MCF 10A (cell line): ENCODE data around the gene OTULIN. TPM values are rescaled to one million over a fixed set of nuclear protein-coding genes. Genes with fewer than 3 reads are reported as not detected.

Experiments used
- BruUV-seq: library from RNA; stranded (reverse); fragments of 400-500 nt; replicated peaks from 2 replicates; lab custom pipeline; 2021; lab: Mats Ljungman, UMichigan
- CTCF ChIA-PET: fragments of 300-600 bp; sonication (Branson Sonifier 250); formaldehyde crosslinking; extraction: SDS; loops from one replicate; lab custom pipeline; 2021; ENCODE audit warnings: antibody characterized with exemption, inconsistent platforms; lab: Yijun Ruan, JAX
- POLR2A ChIA-PET: fragments of 300-600, 350-650 bp; sonication (Branson Sonifier 250); formaldehyde crosslinking; extraction: SDS; loops from one replicate; lab custom pipeline; 2020; ENCODE audit warnings: antibody characterized with exemption, inconsistent platforms; lab: Yijun Ruan, JAX
- DNase-seq: peaks from one replicate; pipeline ENCODE4 v3.0.0-alpha.2; 2018; ENCODE audit not compliant: unreplicated experiment
- H3K27ac Mint-ChIP-seq: one replicate; pipeline ENCODE4 v1.8.0; 2022; ENCODE audit warnings: mild to moderate bottlenecking, low read depth, mixed read lengths; ENCODE audit not compliant: unreplicated experiment
- H3K27me3 Mint-ChIP-seq: one replicate; pipeline ENCODE4 v1.8.0; 2022; ENCODE audit warnings: mixed read lengths; ENCODE audit not compliant: insufficient read depth, unreplicated experiment
- H3K36me3 Mint-ChIP-seq: one replicate; pipeline ENCODE4 v1.8.0; 2022; ENCODE audit warnings: mild to moderate bottlenecking, moderate library complexity, mixed read lengths; ENCODE audit not compliant: insufficient read depth, unreplicated experiment
- H3K4me1 Mint-ChIP-seq: one replicate; pipeline ENCODE4 v1.8.0; 2022; ENCODE audit warnings: mixed read lengths; ENCODE audit not compliant: insufficient read depth, unreplicated experiment
- H3K4me3 Mint-ChIP-seq: one replicate; pipeline ENCODE4 v1.8.0; 2022; ENCODE audit warnings: mild to moderate bottlenecking, moderate library complexity, mixed read lengths; ENCODE audit not compliant: unreplicated experiment
- H3K9me3 Mint-ChIP-seq: one replicate; pipeline ENCODE4 v1.8.0; 2022; ENCODE audit warnings: mixed read lengths; ENCODE audit not compliant: unreplicated experiment
- CTCF ChIP-seq: fragments of 200-600 bp; IDR thresholded peaks from one replicate; pipeline ENCODE4 v1.8.0; 2022; ENCODE audit warnings: antibody characterized with exemption, mild to moderate bottlenecking; ENCODE audit not compliant: unreplicated experiment
- intact Hi-C: fragments of 100-400 bp; cut with micrococcal nuclease; formaldehyde crosslinking; loops from 2 replicates; pipeline ENCODE4 v1.14.1; 2022
- total RNA-seq: library from RNA; stranded (reverse); gene quantifications from 2 replicates; pipeline ENCODE4 v1.2.3, GENCODE V29; 2022

The OTULIN gene
- total RNA-seq, 1 experiment from 2014 or later: 34.6 TPM

- intact Hi-C loops: no loop called here
- TF ChIP-seq CTCF: no peak
- Mint-ChIP-seq H3K4me1 (peaks cover 19% of the 10 kb centered on the region), H3K36me3 (peaks cover 44% of the 10 kb centered on the region), H3K27ac (no peak overlapping the region), H3K27me3 (no peaks in the 10 kb centered on the region), H3K9me3 (no peaks in the 10 kb centered on the region), H3K4me3 (no peak overlapping the region)
- ChIA-PET CTCF (interaction anchor here (0.6 to 1.0 kb wide), 4 partner anchors 29 to 258 kb away, joined by 3 to 4 read pairs (median 4); no protein-coding TSS in a partner anchor), POLR2A (no interaction called here)
- BruUV-seq: no TSS peak
- no peak for DNase-seq
Observed at GRCh38 chr5:14745753-14746152, 81.2 kb downstream of the OTULIN start.

GRCh38 chr5:14748180-14748900 lies 83.8 kb downstream of the OTULIN start:
- H3K4me3 Mint-ChIP-seq: no peak overlapping the region
- no TSS peak for BruUV-seq
- peaks cover 39% of the 10 kb centered on the region for H3K36me3 Mint-ChIP-seq
- peaks cover 13% of the 10 kb centered on the region for H3K4me1 Mint-ChIP-seq
- no peaks in the 10 kb centered on the region for H3K9me3 Mint-ChIP-seq
- ChIA-PET CTCF (interaction anchor here (0.7 to 2.8 kb wide), 3 partner anchors 12 to 63 kb away, joined by 3 to 14 read pairs (median 6); no protein-coding TSS in a partner anchor), POLR2A (no interaction called here)
- no peak for TF ChIP-seq CTCF
- intact Hi-C loops: no loop called here
- no peaks in the 10 kb centered on the region for H3K27me3 Mint-ChIP-seq
- no peak for DNase-seq
- no peak overlapping the region for H3K27ac Mint-ChIP-seq

Other genes with a start within 250 kb of the OTULIN start
- gene OTULINL, start 82.9 kb upstream of the OTULIN start, total RNA-seq: not detected in 2 replicates
- 51.3 and 65.7 TPM in 2 replicates for gene ANKH, start 207.1 kb downstream of the OTULIN start, total RNA-seq